ENCODE results near the gene RNF207. TPM values are rescaled to one million over a fixed set of nuclear protein-coding genes. Genes with fewer than 3 reads are reported as not detected.

RNF207 gene
- total RNA-seq, 3 donors from 2014 or later, result 2.7 to 32.4 (median 29.9) TPM

DNA sequence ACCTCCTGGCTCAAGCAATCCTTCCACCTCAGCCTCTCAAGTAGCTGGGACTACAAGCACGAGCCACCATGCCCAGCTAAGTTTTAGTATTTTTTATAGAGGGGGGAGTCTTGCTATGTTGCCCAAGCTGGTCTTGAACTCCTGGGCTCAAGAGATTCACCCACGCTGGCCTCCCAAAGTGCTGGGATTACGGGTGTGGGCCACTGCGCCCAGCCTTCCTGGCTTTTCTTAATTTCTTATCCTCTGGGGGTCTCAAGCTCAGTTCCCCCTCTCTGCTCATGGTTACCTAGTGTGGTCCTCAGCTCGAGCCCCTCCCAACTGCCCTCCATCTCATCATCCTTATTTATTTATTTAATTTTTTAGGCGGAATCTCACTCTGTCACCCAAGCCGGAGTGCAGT lies 3.7 kb upstream of the RNF207 start:
- TF ChIP-seq POLR2AphosphoS5 (IDR thresholded peaks at IDR 0.05) (no peak), POLR2A (IDR thresholded peaks at IDR 0.05) (no peak)
- TF ChIP-seq, protein P1, sequence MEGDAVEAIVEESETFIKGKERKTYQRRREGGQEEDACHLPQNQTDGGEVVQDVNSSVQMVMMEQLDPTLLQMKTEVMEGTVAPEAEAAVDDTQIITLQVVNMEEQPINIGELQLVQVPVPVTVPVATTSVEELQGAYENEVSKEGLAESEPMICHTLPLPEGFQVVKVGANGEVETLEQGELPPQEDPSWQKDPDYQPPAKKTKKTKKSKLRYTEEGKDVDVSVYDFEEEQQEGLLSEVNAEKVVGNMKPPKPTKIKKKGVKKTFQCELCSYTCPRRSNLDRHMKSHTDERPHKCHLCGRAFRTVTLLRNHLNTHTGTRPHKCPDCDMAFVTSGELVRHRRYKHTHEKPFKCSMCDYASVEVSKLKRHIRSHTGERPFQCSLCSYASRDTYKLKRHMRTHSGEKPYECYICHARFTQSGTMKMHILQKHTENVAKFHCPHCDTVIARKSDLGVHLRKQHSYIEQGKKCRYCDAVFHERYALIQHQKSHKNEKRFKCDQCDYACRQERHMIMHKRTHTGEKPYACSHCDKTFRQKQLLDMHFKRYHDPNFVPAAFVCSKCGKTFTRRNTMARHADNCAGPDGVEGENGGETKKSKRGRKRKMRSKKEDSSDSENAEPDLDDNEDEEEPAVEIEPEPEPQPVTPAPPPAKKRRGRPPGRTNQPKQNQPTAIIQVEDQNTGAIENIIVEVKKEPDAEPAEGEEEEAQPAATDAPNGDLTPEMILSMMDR (IDR thresholded peaks at IDR 0.05), result no peak
- H3K27me3 ChIP-seq, result no peaks in the 10 kb centered on the region
- H3K36me3 ChIP-seq, result no peaks in the 10 kb centered on the region
- H3K4me1 ChIP-seq, result peaks cover 3 to 10% of the 10 kb centered on the region in 2 donors
- intact Hi-C loops (cut with DNase I; ENCODE audit: low total_unique reads), result no loop called here
- no peak overlapping the region for H3K4me3 ChIP-seq
- H3K27ac ChIP-seq, result no peak overlapping the region
- DNase-seq (ENCODE audit: low spot score in 2 of 2), result no peak
- H3K9me3 ChIP-seq, result no peaks in the 10 kb centered on the region

DNA sequence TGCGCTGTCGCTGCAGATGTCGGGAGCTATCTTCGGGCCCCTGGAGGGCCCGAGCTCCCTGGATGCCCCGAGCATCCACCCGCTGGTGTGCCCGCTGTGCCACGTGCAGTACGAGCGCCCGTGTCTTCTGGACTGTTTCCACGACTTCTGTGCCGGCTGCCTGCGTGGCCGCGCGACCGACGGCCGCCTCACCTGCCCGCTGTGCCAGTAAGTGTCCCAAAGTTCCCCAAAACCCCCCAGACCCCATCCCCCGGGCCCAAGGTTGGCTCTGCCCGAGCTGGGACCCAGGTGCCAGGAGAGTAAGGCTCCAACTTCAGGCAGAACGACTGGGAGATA lies 569 bp downstream of the RNF207 start:
- intact Hi-C loops (cut with DNase I; ENCODE audit: low total_unique reads), result no loop called here
- Histone ChIP-seq H3K27ac (peak overlapping the region; percentile 58 to 75), H3K4me1 (peaks cover 3% of the 10 kb centered on the region in 2 donors)

DNA sequence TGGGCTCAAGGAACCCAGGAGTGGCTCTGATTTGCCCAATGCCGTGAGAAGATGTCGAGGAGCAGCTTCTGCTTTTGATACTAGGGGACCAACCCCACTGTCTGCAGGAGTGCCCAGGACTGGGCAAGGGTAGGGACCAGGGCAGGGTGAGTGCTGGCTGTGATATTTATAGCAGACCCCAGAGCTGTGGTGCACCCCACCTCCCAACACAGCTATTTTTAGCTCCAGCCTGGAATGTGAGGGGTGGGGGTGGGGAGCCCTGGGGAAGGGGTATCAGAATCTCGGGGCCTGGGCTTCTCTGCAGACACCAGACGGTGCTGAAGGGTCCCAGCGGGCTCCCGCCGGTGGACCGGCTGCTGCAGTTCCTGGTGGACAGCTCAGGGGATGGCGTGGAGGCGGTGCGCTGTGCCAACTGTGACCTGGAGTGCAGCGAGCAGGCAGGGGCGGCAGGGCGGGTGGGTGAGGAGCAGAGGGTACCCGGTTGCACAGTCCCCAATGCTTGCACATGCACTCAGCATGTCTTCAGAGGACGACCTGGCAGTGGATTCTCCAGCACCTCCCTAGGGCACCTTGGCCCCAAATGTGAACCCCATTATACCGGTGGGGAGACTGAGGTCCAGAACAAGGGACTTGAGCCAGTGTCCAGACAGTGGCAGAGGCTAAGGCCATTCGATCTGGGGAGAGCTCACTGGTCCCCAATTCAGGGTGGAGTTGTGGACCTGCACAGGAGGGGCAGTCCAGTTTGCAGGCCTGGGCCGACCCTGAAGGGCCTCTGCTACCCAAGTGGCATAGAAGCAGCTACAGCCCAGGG lies 1.4 kb downstream of the RNF207 start:
- Histone ChIP-seq H3K4me1 (peaks cover 3% of the 10 kb centered on the region in 2 donors), H3K27me3 (no peaks in the 10 kb centered on the region), H3K4me3 (no peak overlapping the region), H3K27ac (no peak overlapping the region), H3K36me3 (no peaks in the 10 kb centered on the region), H3K9me3 (no peaks in the 10 kb centered on the region)
- no peak for DNase-seq (ENCODE audit: low spot score in 2 of 2)
- no peak for TF ChIP-seq POLR2A (IDR thresholded peaks at IDR 0.05)
- TF ChIP-seq POLR2AphosphoS5 (IDR thresholded peaks at IDR 0.05), result no peak
- TF ChIP-seq, protein P1 (IDR thresholded peaks at IDR 0.05), result no peak
- intact Hi-C loops (cut with DNase I; ENCODE audit: low total_unique reads), result no loop called here

More for the DNA sequence above, 569 bp downstream of the RNF207 start:
- Histone ChIP-seq H3K4me3 (peak overlapping the region; percentile 40 to 82 (median 66)), H3K27me3 (no peaks in the 10 kb centered on the region), H3K36me3 (no peaks in the 10 kb centered on the region), H3K9me3 (no peaks in the 10 kb centered on the region)
- TF ChIP-seq, protein P1 (IDR thresholded peaks at IDR 0.05), result no peak
- TF ChIP-seq POLR2A (IDR thresholded peaks at IDR 0.05), result no peak
- no peak for TF ChIP-seq POLR2AphosphoS5 (IDR thresholded peaks at IDR 0.05)
- DNase-seq (ENCODE audit: low spot score in 2 of 2), result no peak

DNA sequence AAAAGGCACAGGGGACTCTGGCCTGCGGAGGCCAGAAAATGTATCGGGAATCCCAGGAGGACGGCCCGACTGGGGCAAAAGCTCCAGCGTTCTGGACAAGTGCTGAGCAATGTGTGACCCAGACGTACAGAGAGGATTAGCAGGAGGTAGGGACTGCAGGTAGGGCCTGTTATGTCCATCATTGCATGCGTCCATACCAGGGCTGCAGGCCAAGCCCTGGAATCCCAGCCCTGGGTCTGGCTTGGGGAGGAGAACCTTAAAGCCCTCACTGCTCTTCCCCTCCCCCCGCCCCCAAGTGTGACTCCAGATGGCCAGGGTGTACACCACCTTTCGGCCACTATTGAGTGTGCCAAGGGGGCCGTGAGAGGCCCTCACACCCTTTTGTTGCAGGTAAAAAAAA lies 2.0 kb downstream of the RNF207 start:
- Histone ChIP-seq H3K4me1 (peaks cover 3% of the 10 kb centered on the region in 2 donors), H3K36me3 (no peaks in the 10 kb centered on the region), H3K9me3 (no peaks in the 10 kb centered on the region), H3K27me3 (no peaks in the 10 kb centered on the region), H3K4me3 (no peak overlapping the region), H3K27ac (no peak overlapping the region)
- intact Hi-C loops (cut with DNase I; ENCODE audit: low total_unique reads), result no loop called here
- TF ChIP-seq POLR2A (IDR thresholded peaks at IDR 0.05), result no peak
- TF ChIP-seq, protein P1 (IDR thresholded peaks at IDR 0.05), result no peak
- no peak for TF ChIP-seq POLR2AphosphoS5 (IDR thresholded peaks at IDR 0.05)
- no peak for DNase-seq (ENCODE audit: low spot score in 2 of 2)
